GM18870 (cell line): ENCODE data around the gene RTF1.
"Not testable (repeated sequence)": the region's sequence is repeated elsewhere in the genome, so short reads cannot be mapped to it uniquely, and the experiment has no call there.

Source experiments
- ATAC-seq: cut with Tn5 transposase; IDR thresholded peaks from one replicate; pipeline ENCODE4 v1.9.1; 2021; ENCODE audit warnings: moderate library complexity; ENCODE audit not compliant: unreplicated experiment

RTF1 gene

GRCh38 chr15:41416742-41417417, at the start of gene RTF1:
Gene RTF1 (plus strand): TSS chr15:41417095. CDS start chr15:41417116, 21 bp downstream.
- peak; percentile 49 for ATAC-seq

- ATAC-seq: no peak
Observed at GRCh38 chr15:41367418-41367817, 49.5 kb upstream of the RTF1 start.

GRCh38 chr15:41377978-41378377, 38.9 kb upstream of the RTF1 start:
- no peak for ATAC-seq

GRCh38 chr15:41383974-41384749, 32.7 kb upstream of the RTF1 start:
- not testable (repeated sequence) for ATAC-seq

- no peak for ATAC-seq
Observed at GRCh38 chr15:41387646-41388045, 29.2 kb upstream of the RTF1 start.

GRCh38 chr15:41392659-41393058, 24.2 kb upstream of the RTF1 start:
- no peak for ATAC-seq

- ATAC-seq: no peak
Observed at GRCh38 chr15:41394924-41395323, 22.0 kb upstream of the RTF1 start.

GRCh38 chr15:41396111-41396510, 20.8 kb upstream of the RTF1 start:
- no peak for ATAC-seq

GRCh38 chr15:41401904-41402267, 15.0 kb upstream of the RTF1 start:
- no peak for ATAC-seq

- ATAC-seq: no peak
Observed at GRCh38 chr15:41407341-41407740, 9.6 kb upstream of the RTF1 start.

GRCh38 chr15:41408234-41408641, 8.7 kb upstream of the RTF1 start:
- no peak for ATAC-seq

GRCh38 chr15:41411031-41411430, 5.9 kb upstream of the RTF1 start:
- ATAC-seq: no peak

- no peak for ATAC-seq
Observed at GRCh38 chr15:41411441-41411840, 5.5 kb upstream of the RTF1 start.

- ATAC-seq: no peak
Observed at GRCh38 chr15:41416128-41416741, 660 bp upstream of the RTF1 start.

GRCh38 chr15:41417418-41418195, 712 bp downstream of the RTF1 start:
- peak; percentile 30 for ATAC-seq

GRCh38 chr15:41423979-41424659, 7.2 kb downstream of the RTF1 start:
- peak; percentile 46 for ATAC-seq

GRCh38 chr15:41424809-41425208, 7.9 kb downstream of the RTF1 start:
- ATAC-seq: no peak

GRCh38 chr15:41425907-41426306, 9.0 kb downstream of the RTF1 start:
- ATAC-seq: not testable (repeated sequence)

GRCh38 chr15:41429003-41429890, 12.4 kb downstream of the RTF1 start:
- ATAC-seq: peak; percentile 78
